Left renal pelvis (tissue), 4 donors: Measurements from ENCODE around the gene CYP4F8. TPM values are rescaled to one million over a fixed set of nuclear protein-coding genes. Genes with fewer than 3 reads are reported as not detected.
"Not testable (repeated sequence)": the region's sequence is repeated elsewhere in the genome, so short reads cannot be mapped to it uniquely, and the experiment has no call there.

ENCODE experiments used
- DNase-seq, 4 donors: peaks; one replicate each; pipeline ENCODE4 v3.0.0-alpha.2; 2013; ENCODE audit warnings: low read depth in 4 of 4, low spot score in 3 of 4
- polyA plus RNA-seq, 4 donors: library from polyadenylated mRNA; unstranded; fragments of 120-200 nt; gene quantifications; one replicate each; pipeline ENCODE4 v1.2.1, GENCODE V29; 2013; ENCODE audit not compliant: insufficient read length in 4 of 4

Gene CYP4F8
- polyA plus RNA-seq: under 1 TPM in 1 of 4 donors, not detected in 3; 0.06 TPM

- no peak for DNase-seq
Measured at GRCh38 chr19:15614507-15615379, at the start of gene CYP4F8. Gene CYP4F8, plus strand, starts transcription at chr19:15615218. Its CDS starts 399 bp downstream, at chr19:15615617.

- DNase-seq: no peak
Measured at GRCh38 chr19:15570420-15570819, 44.6 kb upstream of the CYP4F8 start.

GRCh38 chr19:15575406-15575805, 39.6 kb upstream of the CYP4F8 start:
- no peak for DNase-seq

GRCh38 chr19:15576526-15577156, 38.4 kb upstream of the CYP4F8 start:
- DNase-seq: no peak

GRCh38 chr19:15577184-15577771, 37.7 kb upstream of the CYP4F8 start:
- DNase-seq: no peak

- no peak for DNase-seq
Measured at GRCh38 chr19:15583346-15583745, 31.7 kb upstream of the CYP4F8 start.

- DNase-seq: no peak
Measured at GRCh38 chr19:15584095-15584494, 30.9 kb upstream of the CYP4F8 start.

GRCh38 chr19:15584541-15585115, 30.4 kb upstream of the CYP4F8 start:
- DNase-seq: peak; percentile 23 to 58 (median 48)

- no peak for DNase-seq
Measured at GRCh38 chr19:15587663-15588062, 27.4 kb upstream of the CYP4F8 start.

GRCh38 chr19:15588265-15588664, 26.8 kb upstream of the CYP4F8 start:
- no peak for DNase-seq

GRCh38 chr19:15589760-15590451, 25.1 kb upstream of the CYP4F8 start:
- DNase-seq: no peak

GRCh38 chr19:15591796-15592195, 23.2 kb upstream of the CYP4F8 start:
- DNase-seq: no peak

- not testable (repeated sequence) for DNase-seq
Measured at GRCh38 chr19:15592506-15592905, 22.5 kb upstream of the CYP4F8 start.

GRCh38 chr19:15593766-15594165, 21.3 kb upstream of the CYP4F8 start:
- DNase-seq: not testable (repeated sequence)

GRCh38 chr19:15595069-15595468, 19.9 kb upstream of the CYP4F8 start:
- DNase-seq: no peak

- not testable (repeated sequence) for DNase-seq
Measured at GRCh38 chr19:15607978-15608925, 6.8 kb upstream of the CYP4F8 start.

GRCh38 chr19:15609261-15609660, 5.8 kb upstream of the CYP4F8 start:
- no peak for DNase-seq

GRCh38 chr19:15612342-15612741, 2.7 kb upstream of the CYP4F8 start:
- no peak for DNase-seq

GRCh38 chr19:15613338-15613737, 1.7 kb upstream of the CYP4F8 start:
- no peak for DNase-seq
